ENCODE measurements around the gene CGGBP1.
"Not testable (repeated sequence)": the region's sequence is repeated elsewhere in the genome, so short reads cannot be mapped to it uniquely, and the experiment has no call there.

CGGBP1 gene

GRCh38 chr3:88034491-88035275 lies 24.1 kb downstream of the CGGBP1 start:
- no peak for DNase-seq

- no peak for DNase-seq
These were observed 25.0 kb downstream of the CGGBP1 start for GRCh38 chr3:88033808-88034207.

- no peak for DNase-seq
These were observed 25.7 kb downstream of the CGGBP1 start for GRCh38 chr3:88033079-88033478.

- no peak for DNase-seq
These were observed 26.6 kb downstream of the CGGBP1 start for GRCh38 chr3:88032245-88032644.

GRCh38 chr3:88031642-88032077 lies 27.1 kb downstream of the CGGBP1 start:
- DNase-seq: peak in 1 of 58 donors; percentile 11

- no peak for DNase-seq
These were observed 28.6 kb downstream of the CGGBP1 start for GRCh38 chr3:88030210-88030609.

GRCh38 chr3:88028876-88029275 lies 29.9 kb downstream of the CGGBP1 start:
- DNase-seq: no peak

- DNase-seq: no peak
These were observed 33.7 kb downstream of the CGGBP1 start for GRCh38 chr3:88025001-88025552.

- DNase-seq: no peak
These were observed 39.8 kb downstream of the CGGBP1 start for GRCh38 chr3:88019024-88019423.

- DNase-seq: not testable (repeated sequence)
These were observed 43.1 kb downstream of the CGGBP1 start for GRCh38 chr3:88015656-88016055.

- DNase-seq: no peak
These were observed 45.2 kb downstream of the CGGBP1 start for GRCh38 chr3:88013592-88013991.

GRCh38 chr3:88010810-88011209 lies 48.0 kb downstream of the CGGBP1 start:
- no peak for DNase-seq

GRCh38 chr3:88009066-88009465 lies 49.7 kb downstream of the CGGBP1 start:
- no peak for DNase-seq

GRCh38 chr3:88005066-88005465 lies 53.7 kb downstream of the CGGBP1 start:
- DNase-seq: no peak

- peak in 2 of 58 donors; percentile 4 to 23 for DNase-seq
These were observed 55.6 kb downstream of the CGGBP1 start for GRCh38 chr3:88003115-88003755.

GRCh38 chr3:88002448-88002847 lies 56.4 kb downstream of the CGGBP1 start:
- no peak for DNase-seq

Data from anterior cingulate cortex (tissue), 58 donors.